SIG-M5 treated with dmso at 0.1 percent for 504 hours (cell line): ENCODE results near the gene SLC38A9.
A peak's percentile ranks its signal among the peaks of the same experiment; 100 is the strongest.

Experiments
- DNase-seq: peaks from one replicate; lab custom pipeline; 2025; ENCODE audit not compliant: unreplicated experiment; lab: John Stamatoyannopoulos, UW

The SLC38A9 gene

GRCh38 chr5:55657443-55657842 lies 54.7 kb downstream of the SLC38A9 start:
- DNase-seq = no peak

GRCh38 chr5:55650386-55650785 lies 61.7 kb downstream of the SLC38A9 start:
- no peak for DNase-seq

- DNase-seq = no peak
Observed at GRCh38 chr5:55649963-55650362, 62.2 kb downstream of the SLC38A9 start.

- DNase-seq = no peak
Observed at GRCh38 chr5:55645304-55645703, 66.8 kb downstream of the SLC38A9 start.

GRCh38 chr5:55638455-55638854 lies 73.7 kb downstream of the SLC38A9 start:
- no peak for DNase-seq

- DNase-seq = no peak
Observed at GRCh38 chr5:55638051-55638450, 74.1 kb downstream of the SLC38A9 start.

- peak; percentile 42 for DNase-seq
Observed at GRCh38 chr5:55636683-55637082, 75.4 kb downstream of the SLC38A9 start.

GRCh38 chr5:55636177-55636576 lies 75.9 kb downstream of the SLC38A9 start:
- no peak for DNase-seq

- DNase-seq = no peak
Observed at GRCh38 chr5:55634866-55635265, 77.3 kb downstream of the SLC38A9 start.

GRCh38 chr5:55634209-55634805 lies 77.8 kb downstream of the SLC38A9 start:
- no peak for DNase-seq

GRCh38 chr5:55633574-55634208 lies 78.4 kb downstream of the SLC38A9 start:
- no peak for DNase-seq

GRCh38 chr5:55629815-55630214 lies 82.3 kb downstream of the SLC38A9 start:
- no peak for DNase-seq

- DNase-seq = no peak
Observed at GRCh38 chr5:55626790-55627189, 85.3 kb downstream of the SLC38A9 start.

GRCh38 chr5:55625913-55626312 lies 86.2 kb downstream of the SLC38A9 start:
- no peak for DNase-seq

GRCh38 chr5:55625589-55625909 lies 86.6 kb downstream of the SLC38A9 start:
- DNase-seq = no peak

GRCh38 chr5:55624841-55625588 lies 87.1 kb downstream of the SLC38A9 start:
- DNase-seq = no peak

- no peak for DNase-seq
Observed at GRCh38 chr5:55623789-55624188, 88.3 kb downstream of the SLC38A9 start.

- no peak for DNase-seq
Observed at GRCh38 chr5:55622460-55622859, 89.7 kb downstream of the SLC38A9 start.

- no peak for DNase-seq
Observed at GRCh38 chr5:55621229-55621628, 90.9 kb downstream of the SLC38A9 start.

GRCh38 chr5:55620766-55621160 lies 91.4 kb downstream of the SLC38A9 start:
- DNase-seq = no peak

- no peak for DNase-seq
Observed at GRCh38 chr5:55620009-55620765, 91.9 kb downstream of the SLC38A9 start.

GRCh38 chr5:55618318-55618717 lies 93.8 kb downstream of the SLC38A9 start:
- no peak for DNase-seq
